ENCODE results near the gene SLC11A2.
A peak's percentile ranks its signal among the peaks of the same experiment; 100 is the strongest.
"Not testable (repeated sequence)": the region's sequence is repeated elsewhere in the genome, so short reads cannot be mapped to it uniquely, and the experiment has no call there.

SLC11A2 gene

GRCh38 chr12:50988871-50989270 lies 37.3 kb downstream of the SLC11A2 start:
- no peak for DNase-seq

- no peak for DNase-seq
Observed at GRCh38 chr12:50988051-50988450, 38.1 kb downstream of the SLC11A2 start.

GRCh38 chr12:50986966-50987737 lies 39.0 kb downstream of the SLC11A2 start:
- DNase-seq, result no peak

GRCh38 chr12:50985322-50985721 lies 40.9 kb downstream of the SLC11A2 start:
- no peak for DNase-seq

- DNase-seq, result no peak
Observed at GRCh38 chr12:50984586-50985298, 41.4 kb downstream of the SLC11A2 start.

- DNase-seq, result no peak
Observed at GRCh38 chr12:50981319-50982239, 44.6 kb downstream of the SLC11A2 start.

- no peak for DNase-seq
Observed at GRCh38 chr12:50980545-50980944, 45.6 kb downstream of the SLC11A2 start.

GRCh38 chr12:50979369-50980052 lies 46.7 kb downstream of the SLC11A2 start:
- no peak for DNase-seq

- DNase-seq, result no peak
Observed at GRCh38 chr12:50971946-50972345, 54.2 kb downstream of the SLC11A2 start.

GRCh38 chr12:50964432-50964831 lies 61.8 kb downstream of the SLC11A2 start:
- no peak for DNase-seq

GRCh38 chr12:50961708-50962107 lies 64.5 kb downstream of the SLC11A2 start:
- no peak for DNase-seq

GRCh38 chr12:50960130-50960529 lies 66.1 kb downstream of the SLC11A2 start:
- no peak for DNase-seq

GRCh38 chr12:50955697-50956096 lies 70.5 kb downstream of the SLC11A2 start:
- DNase-seq, result no peak

GRCh38 chr12:50955288-50955687 lies 70.9 kb downstream of the SLC11A2 start:
- DNase-seq, result no peak

GRCh38 chr12:50954789-50955188 lies 71.4 kb downstream of the SLC11A2 start:
- DNase-seq, result not testable (repeated sequence)

GRCh38 chr12:50953047-50953446 lies 73.1 kb downstream of the SLC11A2 start:
- peak; percentile 13 for DNase-seq

- DNase-seq, result no peak
Observed at GRCh38 chr12:50952510-50952909, 73.7 kb downstream of the SLC11A2 start, which contains the start of gene HIGD1C. TSS of gene HIGD1C (plus strand) at chr12:50952544. CDS start at chr12:50953999, 1,455 bp downstream.

GRCh38 chr12:50951112-50951511 lies 75.1 kb downstream of the SLC11A2 start:
- no peak for DNase-seq

- no peak for DNase-seq
Observed at GRCh38 chr12:50949801-50950302, 76.3 kb downstream of the SLC11A2 start.

- no peak for DNase-seq
Observed at GRCh38 chr12:50948798-50949197, 77.4 kb downstream of the SLC11A2 start.

GRCh38 chr12:50947933-50948626 lies 78.1 kb downstream of the SLC11A2 start:
- DNase-seq, result no peak

- no peak for DNase-seq
Observed at GRCh38 chr12:50937653-50938052, 88.5 kb downstream of the SLC11A2 start.

Measured in NCI-H1417 treated with DMSO at 0.1 percent for 48 hours (cell line).